ENCODE data around the gene CLEC4D.
A peak's percentile ranks its signal among the peaks of the same experiment; 100 is the strongest.
"Not testable (repeated sequence)": the region's sequence is repeated elsewhere in the genome, so short reads cannot be mapped to it uniquely, and the experiment has no call there.

Gene CLEC4D

GRCh38 chr12:8532045-8532444 is 18.7 kb downstream of the CLEC4D start:
- DNase-seq (ENCODE audit: low read depth in 2 of 2): no peak

- not testable (repeated sequence) for DNase-seq (ENCODE audit: low read depth in 2 of 2)
These were observed 24.5 kb downstream of the CLEC4D start for GRCh38 chr12:8537820-8538219.

GRCh38 chr12:8540831-8541230 is 27.5 kb downstream of the CLEC4D start, which contains the start of gene CLEC4E:
TSS of gene CLEC4E (minus strand) at chr12:8540905. CDS start at chr12:8540797, 108 bp downstream.
- not testable (repeated sequence) for DNase-seq (ENCODE audit: low read depth in 2 of 2)

DNA sequence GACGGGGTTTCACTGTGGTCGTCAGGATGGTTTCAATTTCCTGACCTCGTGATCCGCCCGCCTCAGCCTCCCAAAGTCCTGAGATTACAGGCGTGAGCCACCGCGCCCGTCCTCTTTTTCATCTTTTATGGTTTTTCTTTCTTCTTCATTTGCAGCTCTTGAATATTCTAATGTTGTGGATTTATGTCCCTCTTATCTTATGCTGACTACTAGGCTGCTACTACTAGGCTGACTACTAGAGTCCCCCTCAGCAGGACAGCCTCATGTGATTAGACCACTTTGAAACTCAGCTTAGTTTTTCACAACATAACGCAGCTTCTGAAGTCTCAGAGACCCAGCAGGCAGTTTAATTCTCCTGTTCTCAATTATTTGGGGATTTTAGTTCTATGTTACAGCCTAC is 28.3 kb downstream of the CLEC4D start:
- DNase-seq (ENCODE audit: low read depth in 2 of 2): no peak

DNA sequence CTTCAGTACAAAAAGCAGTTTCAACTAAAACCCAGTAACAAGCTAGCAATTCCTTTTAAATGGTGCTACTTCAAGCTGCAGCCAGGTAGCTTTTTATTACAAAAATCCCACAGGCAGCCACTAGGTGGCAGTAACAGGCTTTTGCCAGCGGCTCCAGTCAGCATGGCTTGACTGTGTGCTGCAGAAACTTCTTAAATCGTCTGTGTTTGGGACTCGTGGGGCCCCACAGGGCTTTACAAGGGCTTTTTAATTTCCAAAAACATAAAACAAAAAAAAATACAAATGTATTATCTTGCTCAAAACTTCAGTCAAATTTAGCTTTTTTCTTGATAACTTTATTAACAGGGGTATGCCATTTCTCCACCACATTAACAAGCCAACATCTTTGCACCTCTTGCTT is 31.0 kb downstream of the CLEC4D start:
- peak; percentile 35 to 42 for DNase-seq (ENCODE audit: low read depth in 2 of 2)

DNA sequence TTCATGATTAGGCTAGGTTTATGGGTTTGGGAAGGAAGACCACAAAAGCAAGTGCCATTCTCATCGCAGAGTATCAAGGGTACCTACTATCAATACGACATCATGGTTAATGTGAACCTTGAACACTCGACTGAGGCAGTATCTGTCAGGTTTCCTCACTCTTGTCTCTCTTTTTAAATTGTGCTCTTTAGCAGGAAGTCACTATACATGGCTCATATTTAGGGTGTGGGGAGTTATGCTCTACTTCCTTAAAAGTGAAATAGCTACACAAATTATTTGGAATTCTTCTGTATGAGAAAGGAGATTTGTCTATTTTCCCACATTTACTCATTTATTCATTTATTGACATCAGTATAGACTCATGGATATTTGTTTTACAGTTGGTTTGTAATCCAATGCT is 33.3 kb downstream of the CLEC4D start:
- no peak for DNase-seq (ENCODE audit: low read depth in 2 of 2)

- DNase-seq (ENCODE audit: low read depth in 2 of 2): no peak
These were observed 34.3 kb downstream of the CLEC4D start for GRCh38 chr12:8547645-8548044.

DNA sequence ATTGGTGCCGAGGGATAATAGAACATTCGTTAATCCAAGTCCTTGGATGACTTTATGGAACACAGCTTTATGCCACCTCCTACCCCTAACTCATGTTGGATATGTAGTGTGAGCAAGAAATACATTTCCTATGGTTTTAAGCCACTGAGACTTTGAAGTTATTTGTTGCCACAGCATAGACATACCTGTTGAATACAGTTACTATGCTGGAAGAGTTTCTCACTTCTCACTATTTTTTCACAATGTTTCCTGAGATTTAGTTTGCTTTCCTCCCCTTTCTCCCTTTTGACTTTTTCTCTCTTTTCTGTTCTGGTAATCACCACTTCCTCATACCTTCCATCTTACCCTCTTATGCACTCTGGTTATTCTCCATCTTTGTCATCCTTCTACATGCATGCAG is 34.9 kb downstream of the CLEC4D start:
- DNase-seq (ENCODE audit: low read depth in 2 of 2): no peak

GRCh38 chr12:8549381-8549780 is 36.1 kb downstream of the CLEC4D start:
- DNase-seq (ENCODE audit: low read depth in 2 of 2): no peak

- no peak for DNase-seq (ENCODE audit: low read depth in 2 of 2)
These were observed 39.9 kb downstream of the CLEC4D start for GRCh38 chr12:8553088-8553627.

DNA sequence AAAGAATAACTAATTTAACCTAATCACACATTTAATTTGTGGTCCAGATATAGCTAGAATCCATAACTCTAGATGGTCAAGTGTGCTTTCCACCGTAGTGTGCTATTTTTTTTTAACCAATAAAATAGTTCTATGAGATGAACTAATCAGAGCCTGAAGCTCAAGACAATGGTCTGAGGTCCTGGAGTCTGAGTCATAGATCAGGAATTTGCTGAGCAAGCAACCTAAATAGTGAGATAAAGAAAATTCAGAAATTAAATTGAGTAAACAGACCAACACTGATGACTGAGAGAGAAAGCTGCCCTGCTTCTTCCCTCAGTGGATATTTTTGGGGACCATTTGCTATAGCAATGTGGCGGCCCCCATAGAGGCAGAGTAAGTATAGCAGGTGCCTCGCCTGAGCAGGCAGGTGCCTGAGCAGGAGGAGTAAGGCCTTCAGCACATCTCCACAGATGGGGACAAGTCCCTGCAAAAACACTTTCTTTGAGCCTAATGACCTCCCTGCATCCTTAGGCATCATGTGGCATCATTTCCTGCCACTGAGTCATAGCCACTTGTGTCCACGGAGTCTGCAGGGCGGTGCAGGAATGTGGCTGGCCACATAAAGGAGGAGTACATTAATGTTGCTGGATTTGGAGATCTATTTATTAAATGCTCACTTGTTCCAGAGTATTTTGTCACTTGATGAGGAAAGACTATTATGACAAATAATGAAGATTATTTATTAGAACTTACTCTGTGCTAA is 41.3 kb downstream of the CLEC4D start:
- no peak for DNase-seq (ENCODE audit: low read depth in 2 of 2)

DNA sequence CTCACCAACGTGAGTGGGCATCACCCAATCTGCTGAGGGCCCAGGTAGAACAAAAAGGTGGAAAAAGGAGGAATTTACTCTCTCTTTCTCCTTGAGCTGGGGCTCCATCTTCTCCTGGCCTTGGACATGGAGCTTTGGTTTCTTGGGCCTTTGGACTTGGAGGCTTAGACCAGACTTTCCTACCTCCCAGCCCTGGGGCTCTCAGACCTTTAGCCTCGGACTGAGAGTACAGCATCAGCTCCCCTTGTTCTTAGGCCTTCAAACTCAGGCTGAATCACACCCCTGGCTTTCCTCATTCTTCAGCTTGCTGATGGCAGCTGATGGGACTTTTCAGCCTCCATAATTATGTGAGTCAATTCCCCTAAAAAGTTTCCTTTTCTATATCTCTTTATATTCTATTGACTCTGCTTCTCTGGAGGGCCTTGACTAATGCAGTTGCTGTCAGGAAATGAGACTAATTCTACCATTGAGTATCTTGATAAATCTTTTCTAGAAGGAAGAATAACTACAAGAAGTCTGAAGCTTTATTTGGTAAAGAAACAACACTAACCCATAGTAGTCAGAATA is 43.3 kb downstream of the CLEC4D start:
- DNase-seq (ENCODE audit: low read depth in 2 of 2): no peak

DNA sequence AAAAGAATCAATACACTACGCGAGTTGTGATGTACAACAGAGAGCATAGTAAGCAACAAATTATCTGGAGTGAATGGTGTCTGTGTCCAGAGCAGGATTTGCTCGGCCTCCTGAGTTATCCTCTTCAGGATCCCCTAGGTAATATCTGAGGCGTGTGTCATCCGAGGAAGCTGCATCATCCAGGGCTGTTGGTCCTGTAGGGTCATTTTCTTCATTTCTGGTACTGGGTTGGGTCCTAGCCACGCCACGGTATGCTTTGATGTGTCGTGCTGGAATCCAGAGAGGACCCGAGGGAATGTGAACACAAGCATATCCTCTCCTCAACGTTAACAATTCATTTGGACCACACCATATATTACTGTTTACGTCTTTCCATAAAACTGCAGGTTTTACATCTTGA is 46.4 kb downstream of the CLEC4D start:
- no peak for DNase-seq (ENCODE audit: low read depth in 2 of 2)

DNA sequence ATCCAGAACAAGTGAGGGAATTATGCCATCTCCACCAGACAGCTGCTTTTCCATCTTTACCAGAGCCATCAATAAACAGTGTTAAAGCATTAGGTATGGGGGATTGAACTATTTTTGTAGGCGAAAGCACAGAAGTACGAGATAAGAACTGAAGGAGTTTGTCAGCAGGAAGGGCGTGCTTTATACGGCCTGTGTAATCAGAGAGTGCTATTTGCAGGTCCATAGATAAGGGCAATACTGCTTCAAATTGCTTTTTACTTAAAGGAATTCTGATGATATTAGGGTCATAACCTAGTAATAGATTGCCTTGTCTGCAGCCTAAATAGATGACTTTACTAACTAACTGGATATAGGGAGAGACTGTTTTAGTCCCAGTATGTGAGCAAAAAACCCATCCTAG is 47.7 kb downstream of the CLEC4D start:
- no peak for DNase-seq (ENCODE audit: low read depth in 2 of 2)

DNA sequence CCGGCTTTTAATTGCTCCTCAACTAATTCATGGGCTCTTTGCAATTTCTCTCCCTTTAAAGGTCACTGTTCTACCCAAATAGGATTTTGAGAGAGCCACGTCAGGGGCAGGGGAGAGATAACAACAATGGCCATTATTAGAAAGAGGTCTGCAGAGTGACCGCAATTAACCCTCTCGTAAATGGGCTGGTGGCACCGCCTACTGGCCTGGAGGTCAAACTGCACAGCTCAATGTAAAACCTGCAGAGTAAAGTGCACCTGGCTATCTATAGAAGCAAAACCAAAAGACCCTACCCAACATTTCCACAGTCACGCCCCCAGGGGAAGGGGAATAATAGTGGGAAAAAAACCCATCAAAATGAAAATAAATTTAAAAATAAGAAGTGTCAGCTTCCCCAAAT is 49.0 kb downstream of the CLEC4D start:
- no peak for DNase-seq (ENCODE audit: low read depth in 2 of 2)

DNA sequence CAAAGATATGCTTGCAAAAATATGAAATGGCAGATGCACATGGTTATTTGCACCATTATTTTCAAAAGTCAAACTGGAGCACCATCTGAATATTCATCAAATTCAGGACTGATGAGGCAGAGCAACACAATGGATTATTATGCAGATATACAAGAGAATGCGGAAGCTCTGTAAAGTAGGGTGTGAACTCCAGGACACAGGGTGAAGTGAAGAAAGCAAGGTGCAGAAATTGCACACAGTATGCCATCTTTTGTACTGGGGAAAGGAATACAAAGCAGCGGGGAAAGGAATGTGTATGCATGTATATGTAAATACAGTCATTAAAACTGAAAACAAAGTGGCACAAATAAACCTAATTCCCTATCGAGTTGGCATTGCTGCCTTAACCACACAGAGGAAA is 50.1 kb downstream of the CLEC4D start:
- DNase-seq (ENCODE audit: low read depth in 2 of 2): no peak

GRCh38 chr12:8564656-8565055 is 51.4 kb downstream of the CLEC4D start:
- no peak for DNase-seq (ENCODE audit: low read depth in 2 of 2)

GRCh38 chr12:8566052-8566451 is 52.7 kb downstream of the CLEC4D start:
- not testable (repeated sequence) for DNase-seq (ENCODE audit: low read depth in 2 of 2)

DNA sequence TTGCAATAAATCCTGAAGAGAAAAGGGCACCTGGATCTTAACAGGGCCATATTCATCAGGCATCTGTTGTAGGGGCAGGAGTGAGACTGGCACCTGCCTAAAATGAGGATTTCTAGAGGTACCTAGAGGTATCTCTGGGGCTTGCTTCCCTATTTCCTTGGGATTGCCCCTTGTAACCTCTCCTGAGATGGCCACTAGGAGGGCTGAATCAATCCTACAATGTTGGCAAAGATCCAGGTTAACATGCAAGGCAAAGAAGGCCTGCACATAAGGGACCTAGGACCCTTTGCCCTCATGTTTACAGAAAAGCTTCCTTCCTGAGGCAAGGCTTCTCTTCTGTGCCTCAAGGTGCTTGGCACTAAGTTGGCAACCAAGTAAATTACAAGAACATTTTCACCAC is 53.2 kb downstream of the CLEC4D start:
- DNase-seq (ENCODE audit: low read depth in 2 of 2): no peak
